ENCODE measurements around the gene PRICKLE2.

Gene PRICKLE2

DNA sequence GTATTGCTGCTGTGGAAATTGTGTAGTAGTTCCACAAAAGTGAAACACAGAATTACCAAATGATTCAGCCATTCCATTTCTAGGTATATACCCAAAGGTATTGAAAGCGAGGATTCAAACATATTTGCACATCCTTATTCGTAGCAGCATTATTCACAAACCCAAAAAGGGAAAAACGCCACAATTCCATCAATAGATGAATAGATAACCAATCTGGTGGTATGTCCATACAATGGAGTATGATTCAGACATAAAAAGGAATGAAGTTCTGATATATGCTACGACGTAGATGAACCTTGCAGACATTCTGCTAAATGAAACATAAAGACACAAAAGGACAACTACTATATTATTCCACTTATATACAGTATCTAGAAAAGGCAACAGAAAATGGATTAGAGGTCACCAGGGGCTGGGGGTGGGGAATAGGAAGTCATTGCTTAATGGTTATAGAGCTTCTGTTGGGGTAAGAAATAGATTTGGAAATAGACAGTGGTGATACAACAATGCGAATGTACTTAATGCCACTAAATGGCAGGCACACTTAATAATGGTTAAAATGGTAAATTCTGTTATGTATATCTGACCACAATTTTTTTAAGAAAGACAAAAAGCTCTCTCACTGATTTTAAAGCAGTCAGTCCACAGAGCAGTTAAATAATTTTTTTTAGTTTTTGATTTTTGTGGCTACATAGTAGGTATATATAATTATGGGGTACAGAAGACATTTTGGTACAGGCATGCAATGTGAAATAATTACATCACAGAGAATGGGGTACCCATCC is 150.2 kb downstream of the PRICKLE2 start:
- H3K27ac ChIP-seq = no peak overlapping the region
- TF ChIP-seq, protein P1, sequence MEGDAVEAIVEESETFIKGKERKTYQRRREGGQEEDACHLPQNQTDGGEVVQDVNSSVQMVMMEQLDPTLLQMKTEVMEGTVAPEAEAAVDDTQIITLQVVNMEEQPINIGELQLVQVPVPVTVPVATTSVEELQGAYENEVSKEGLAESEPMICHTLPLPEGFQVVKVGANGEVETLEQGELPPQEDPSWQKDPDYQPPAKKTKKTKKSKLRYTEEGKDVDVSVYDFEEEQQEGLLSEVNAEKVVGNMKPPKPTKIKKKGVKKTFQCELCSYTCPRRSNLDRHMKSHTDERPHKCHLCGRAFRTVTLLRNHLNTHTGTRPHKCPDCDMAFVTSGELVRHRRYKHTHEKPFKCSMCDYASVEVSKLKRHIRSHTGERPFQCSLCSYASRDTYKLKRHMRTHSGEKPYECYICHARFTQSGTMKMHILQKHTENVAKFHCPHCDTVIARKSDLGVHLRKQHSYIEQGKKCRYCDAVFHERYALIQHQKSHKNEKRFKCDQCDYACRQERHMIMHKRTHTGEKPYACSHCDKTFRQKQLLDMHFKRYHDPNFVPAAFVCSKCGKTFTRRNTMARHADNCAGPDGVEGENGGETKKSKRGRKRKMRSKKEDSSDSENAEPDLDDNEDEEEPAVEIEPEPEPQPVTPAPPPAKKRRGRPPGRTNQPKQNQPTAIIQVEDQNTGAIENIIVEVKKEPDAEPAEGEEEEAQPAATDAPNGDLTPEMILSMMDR (IDR thresholded peaks at IDR 0.05) = no peak
- no peak for TF ChIP-seq ZFX (IDR thresholded peaks at IDR 0.05; ENCODE audit: borderline replicate concordance)

DNA sequence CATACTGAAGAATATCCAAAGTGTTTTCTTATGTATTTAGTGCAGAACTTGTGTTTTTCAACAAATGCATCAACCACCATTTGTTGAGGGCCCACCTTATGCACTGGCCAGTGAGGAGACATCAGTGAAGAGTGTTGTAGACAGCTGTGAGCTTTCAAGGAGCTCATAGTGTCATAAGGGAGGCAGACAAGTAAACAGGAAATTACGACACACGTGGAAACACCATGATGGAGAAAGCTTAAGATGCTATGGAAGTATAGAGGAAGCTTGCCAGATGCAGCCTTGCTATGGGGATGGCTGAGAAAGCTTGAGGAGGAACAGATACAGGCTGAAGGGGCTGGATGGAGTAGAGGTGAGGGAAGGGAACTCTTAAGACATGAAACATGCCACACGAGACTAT is 151.2 kb downstream of the PRICKLE2 start:
- TF ChIP-seq ZFX (IDR thresholded peaks at IDR 0.05; ENCODE audit: borderline replicate concordance) = no peak
- TF ChIP-seq, protein P1 (IDR thresholded peaks at IDR 0.05) = no peak
- no peak overlapping the region for H3K27ac ChIP-seq

DNA sequence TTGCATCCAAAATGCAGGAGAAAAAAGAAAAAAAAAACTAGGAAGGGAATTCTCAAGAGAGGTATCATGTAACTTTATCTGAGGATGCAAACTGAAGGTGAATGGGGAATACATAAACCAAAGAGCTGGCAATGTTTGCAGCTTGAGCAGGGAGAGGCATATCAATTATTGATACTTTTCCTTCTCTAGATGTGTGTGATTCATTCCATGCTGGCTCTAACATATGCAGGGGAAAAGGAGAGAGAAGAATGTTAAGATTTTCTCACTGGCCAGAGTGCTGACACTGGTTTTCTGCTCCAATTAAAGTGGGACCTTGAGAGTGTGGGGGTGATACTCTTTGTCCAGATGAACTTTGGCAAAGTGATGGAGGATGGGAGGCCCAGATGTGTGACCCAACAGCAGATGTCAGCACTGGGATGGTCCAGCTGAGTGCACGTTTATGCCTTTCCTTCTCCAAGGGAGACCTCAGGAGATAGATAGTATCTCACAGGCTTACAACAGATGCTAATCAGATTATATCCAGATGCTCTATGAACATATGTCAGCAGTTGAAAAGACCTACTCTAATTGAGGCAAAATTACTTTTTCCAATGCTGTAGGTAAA is 152.0 kb downstream of the PRICKLE2 start:
- no peak overlapping the region for H3K27ac ChIP-seq
- no peak for TF ChIP-seq ZFX (IDR thresholded peaks at IDR 0.05; ENCODE audit: borderline replicate concordance)
- TF ChIP-seq, protein P1 (IDR thresholded peaks at IDR 0.05) = no peak

DNA sequence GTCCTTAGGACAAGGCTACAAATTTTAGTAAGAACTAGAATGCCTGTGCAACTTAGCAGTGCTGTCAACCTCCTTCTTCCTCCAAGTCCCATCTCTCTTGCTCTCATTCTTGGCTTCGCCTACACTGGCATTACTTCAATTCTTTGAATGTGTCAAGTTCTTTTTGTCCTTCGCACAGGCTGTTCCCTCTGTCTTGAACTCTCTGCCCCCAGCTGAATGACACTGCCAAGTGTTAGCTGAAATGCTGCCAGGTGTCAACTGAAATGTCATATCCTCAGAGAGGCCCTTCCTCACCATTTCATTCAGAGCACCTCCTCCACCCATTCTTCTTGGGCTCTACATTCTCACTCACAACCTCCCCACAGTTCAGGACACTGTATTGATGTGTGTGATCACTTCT is 153.1 kb downstream of the PRICKLE2 start:
- TF ChIP-seq, protein P1 (IDR thresholded peaks at IDR 0.05) = no peak
- no peak for TF ChIP-seq ZFX (IDR thresholded peaks at IDR 0.05; ENCODE audit: borderline replicate concordance)
- no peak overlapping the region for H3K27ac ChIP-seq

DNA sequence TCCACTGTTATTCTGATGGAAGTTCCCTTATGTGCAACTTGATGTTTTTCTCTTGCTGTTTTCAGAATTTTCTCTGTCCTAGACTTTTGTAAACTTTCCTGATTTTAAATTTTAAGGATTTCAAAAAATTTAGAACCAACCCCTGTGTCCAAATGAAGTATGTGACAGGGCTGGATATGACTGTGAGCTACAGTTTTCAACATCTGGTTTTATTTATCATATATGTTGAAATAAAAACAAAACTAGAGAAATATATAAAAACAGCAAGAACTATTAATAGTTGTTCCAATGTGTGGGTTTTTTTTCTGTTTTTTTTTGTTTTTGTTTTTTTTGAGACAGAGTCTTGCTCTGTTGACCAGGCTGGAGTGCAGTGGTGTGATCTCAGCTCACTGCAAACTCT is 154.6 kb downstream of the PRICKLE2 start:
- H3K27ac ChIP-seq = no peak overlapping the region
- no peak for TF ChIP-seq ZFX (IDR thresholded peaks at IDR 0.05; ENCODE audit: borderline replicate concordance)
- TF ChIP-seq, protein P1 (IDR thresholded peaks at IDR 0.05) = no peak

DNA sequence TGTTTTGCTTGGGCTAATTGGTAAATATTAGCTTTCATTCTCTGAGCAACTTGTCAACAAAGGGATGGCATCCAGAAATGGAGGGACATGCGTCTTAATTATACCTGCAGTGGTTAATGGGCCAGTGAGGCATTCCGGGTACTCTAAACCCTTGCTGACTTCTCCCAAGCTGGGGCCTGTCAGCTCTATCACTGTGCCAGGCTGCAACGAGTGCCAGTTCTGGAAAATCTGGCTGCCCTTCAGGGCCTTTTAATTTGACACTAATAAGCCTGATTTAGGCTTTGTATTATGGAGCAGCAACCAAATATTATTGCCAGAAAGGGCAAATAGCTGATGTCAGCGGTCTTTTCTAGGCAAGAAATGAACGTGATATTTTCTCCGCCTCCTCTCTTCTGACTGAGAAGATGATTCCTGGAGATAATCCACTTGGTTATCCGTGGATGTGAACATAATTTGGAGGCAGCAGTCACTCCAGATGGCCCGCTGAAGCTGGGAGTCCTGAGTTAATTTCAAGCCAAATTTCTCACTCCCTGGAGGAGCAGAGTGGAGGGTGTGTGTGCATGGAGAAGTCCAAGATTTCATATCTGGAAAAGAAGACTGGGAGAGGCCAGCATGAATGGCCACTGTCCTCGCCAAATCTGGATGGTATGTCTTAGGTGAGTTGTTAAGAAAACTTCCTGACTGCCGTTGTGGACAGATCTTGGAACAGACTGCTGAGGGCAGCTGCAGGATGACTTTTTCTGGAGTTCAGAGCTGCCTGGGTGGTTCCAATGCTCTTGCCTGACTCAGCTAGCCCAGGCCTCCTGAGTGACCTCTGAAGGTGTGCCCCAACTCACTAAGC is 157.5 kb downstream of the PRICKLE2 start:
- TF ChIP-seq ZFX (IDR thresholded peaks at IDR 0.05; ENCODE audit: borderline replicate concordance) = no peak
- TF ChIP-seq, protein P1 (IDR thresholded peaks at IDR 0.05) = no peak
- H3K27ac ChIP-seq = no peak overlapping the region
